ENCODE data around the gene LEF1.

DNA sequence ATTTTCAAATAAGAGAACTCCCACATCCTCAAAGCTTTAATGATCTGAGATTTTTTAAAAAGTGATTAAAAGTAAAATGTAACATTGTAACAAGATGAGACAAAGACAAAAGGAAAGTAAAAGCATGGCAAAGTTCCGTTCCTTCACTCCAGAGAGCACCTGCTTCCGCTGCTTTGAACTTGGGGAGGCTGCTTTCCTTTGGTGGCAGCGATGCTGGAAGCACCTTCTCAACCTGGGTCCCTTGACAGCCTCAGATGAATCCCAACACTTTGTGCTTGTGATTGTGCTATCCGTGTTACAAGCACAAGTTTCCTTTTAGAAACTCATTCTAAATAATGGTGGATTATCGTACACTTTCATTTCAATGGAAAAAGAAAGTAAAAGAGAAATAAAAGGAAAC lies 119.3 kb downstream of the LEF1 start:
- no peak for TF ChIP-seq CTCF (conservative IDR thresholded peaks at IDR 0.05; ENCODE audit: low read depth in 2 of 2)
- no peak for TF ChIP-seq REST (IDR thresholded peaks at IDR 0.05; ENCODE audit: unreplicated experiment)
- TF ChIP-seq EZH2phosphoT487 (IDR thresholded peaks at IDR 0.05; ENCODE audit: unreplicated experiment): no peak
- TF ChIP-seq EZH2 (IDR thresholded peaks at IDR 0.05; ENCODE audit: low read depth, unreplicated experiment): no peak

All from GM23338 (cell line).